Skin of body (tissue), 1 donor: Measurements from ENCODE around the gene ZMYM5. TPM values are rescaled to one million over a fixed set of nuclear protein-coding genes. Genes with fewer than 3 reads are reported as not detected.

Experiments
- total RNA-seq: library from RNA; depleted of rRNA; stranded (reverse); fragments of >200 nt; gene quantifications from one replicate; pipeline ENCODE4 v1.2.3, GENCODE V29; 2014

The ZMYM5 gene
- total RNA-seq, 1 donor from 2014 or later: 26.1 TPM

Other genes starting within 250 kb of the ZMYM5 start
- 29.6 TPM for gene MPHOSPH8, start 230.0 kb downstream of the ZMYM5 start, total RNA-seq
- 56.7 TPM for gene PSPC1, start 80.7 kb downstream of the ZMYM5 start, total RNA-seq
- 109 TPM for gene ZMYM2, start 95.1 kb upstream of the ZMYM5 start, total RNA-seq